Panc1 (cell line): ENCODE data around the gene ERC2. TPM values are rescaled to one million over a fixed set of nuclear protein-coding genes. Genes with fewer than 3 reads are reported as not detected.

Experiments used
- ATAC-seq: fragments of 200-7000 bp; cut with Tn5 transposase; 2 replicates; pipeline ENCODE4 v1.9.1; 2020; ENCODE audit warnings: mild to moderate bottlenecking, moderate library complexity
- BruUV-seq: library from RNA; stranded (reverse); fragments of 400-500 nt; replicated peaks from 2 replicates; lab custom pipeline; 2021; lab: Mats Ljungman, UMichigan
- CTCF ChIA-PET: fragments of 300-600 bp; sonication (Branson Sonifier 250); formaldehyde crosslinking; loops from one replicate; lab custom pipeline; 2022; ENCODE audit warnings: antibody characterized with exemption; lab: Charles Lee
- POLR2A ChIA-PET: fragments of 300-600 bp; sonication (Branson Sonifier 250); formaldehyde crosslinking; loops from one replicate; lab custom pipeline; 2022; ENCODE audit warnings: antibody characterized with exemption; lab: Charles Lee
- DNase-seq: peaks from one replicate; pipeline ENCODE4 v3.0.0-alpha.2; 2010; ENCODE audit warnings: low read depth, low spot score
- H3K27ac ChIP-seq: 2 replicates; pipeline ENCODE4 v1.5.1; 2011; ENCODE audit warnings: mild to moderate bottlenecking, low read length, inconsistent platforms
- H3K27me3 ChIP-seq: fragments of 200-500 bp; sonication (Bioruptor generic); 2 replicates; pipeline ENCODE4 v1.6.0; 2014; ENCODE audit warnings: low read length, inconsistent platforms; ENCODE audit not compliant: control insufficient read depth, insufficient read depth
- H3K36me3 ChIP-seq: fragments of 200-500 bp; sonication (Bioruptor generic); 2 replicates; pipeline ENCODE4 v1.5.1; 2014; ENCODE audit warnings: inconsistent platforms, mild to moderate bottlenecking, low read length, moderate library complexity; ENCODE audit not compliant: control insufficient read depth, insufficient read depth
- H3K4me1 ChIP-seq: 2 replicates; pipeline ENCODE4 v1.5.1; 2011; ENCODE audit warnings: inconsistent platforms, mild to moderate bottlenecking, low read length, moderate library complexity; ENCODE audit not compliant: control insufficient read depth, insufficient read depth
- H3K4me3 ChIP-seq, 2 experiments: 2 replicates each; pipeline ENCODE4 v1.5.1; 2011 to 2012; ENCODE audit warnings: low read depth in 2 of 2, low read length in 2 of 2, mild to moderate bottlenecking in 2 of 2, inconsistent platforms in 1 of 2, moderate library complexity in 1 of 2
- H3K9me3 ChIP-seq: fragments of 200-500 bp; sonication (Bioruptor generic); 2 replicates; pipeline ENCODE4 v1.5.1; 2014; ENCODE audit warnings: low read depth, mild to moderate bottlenecking, inconsistent platforms, low read length, moderate library complexity; ENCODE audit not compliant: control insufficient read depth, insufficient read depth
- CTCF ChIP-seq: fragments of 450-650 bp; IDR thresholded peaks from 2 replicates; pipeline ENCODE4 v1.5.1; 2017; ENCODE audit warnings: mild to moderate bottlenecking
- POLR2AphosphoS5 ChIP-seq: IDR thresholded peaks from 2 replicates; pipeline ENCODE4 v1.6.1; 2012; ENCODE audit warnings: mild to moderate bottlenecking, low read depth, low read length, moderate library complexity
- REST ChIP-seq, 2 experiments: IDR thresholded peaks; 2 replicates each; pipeline ENCODE4 v1.6.1; 2011 to 2012; ENCODE audit warnings: low read depth in 2 of 2, control low read depth in 1 of 2, low read length in 1 of 2, mild to moderate bottlenecking in 1 of 2, moderate library complexity in 1 of 2; ENCODE audit not compliant: insufficient read depth in 1 of 2
- SIN3A ChIP-seq: IDR thresholded peaks from 2 replicates; pipeline ENCODE4 v1.6.1; 2012; ENCODE audit warnings: low read depth, mild to moderate bottlenecking, low read length, moderate library complexity, borderline replicate concordance; ENCODE audit not compliant: insufficient read depth
- TCF7L2 ChIP-seq: IDR thresholded peaks from 2 replicates; pipeline ENCODE4 v1.6.1; 2011; ENCODE audit warnings: mild to moderate bottlenecking, low read depth, low read length, inconsistent platforms
- in situ Hi-C: cut with HindIII; loops from 2 replicates; pipeline ENCODE4 v1.10.0; 2016; ENCODE audit warnings: low sequenced_read_pairs, low pct_unique_long_range_greater_than_20kb
- intact Hi-C: fragments of 100-400 bp; cut with micrococcal nuclease; formaldehyde crosslinking; loops from one replicate; pipeline ENCODE4 v1.10.0; 2022; ENCODE audit not compliant: unreplicated experiment
- total RNA-seq: library from RNA; stranded (reverse); gene quantifications from one replicate; pipeline ENCODE4 v1.2.1, GENCODE V29; 2021; ENCODE audit not compliant: unreplicated experiment

Gene ERC2
- total RNA-seq, 1 experiment from 2014 or later: 0.33 TPM

- ChIA-PET POLR2A (no interaction called here), CTCF (no interaction called here)
- intact Hi-C loops: no loop called here
- Histone ChIP-seq H3K27ac (no peak overlapping the region), H3K9me3 (no peaks in the 10 kb centered on the region), H3K4me1 (no peaks in the 10 kb centered on the region), H3K4me3 (no peak overlapping the region), H3K36me3 (no peaks in the 10 kb centered on the region), H3K27me3 (no peaks in the 10 kb centered on the region)
- no peak for ATAC-seq
- no peak for DNase-seq
- TF ChIP-seq TCF7L2 (no peak), REST (IDR thresholded peaks at IDR 0.05; ENCODE audit: insufficient read depth in 1 of 2, low read depth in 2 of 2, low read length in 1 of 2) (no peak), SIN3A (no peak), CTCF (no peak), POLR2AphosphoS5 (no peak)
- BruUV-seq: no TSS peak
- in situ Hi-C loops: no loop called here
Observed at GRCh38 chr3:55779543-55779942, 688.7 kb downstream of the ERC2 start.

- Histone ChIP-seq H3K4me1 (no peaks in the 10 kb centered on the region), H3K4me3 (no peak overlapping the region), H3K27me3 (no peaks in the 10 kb centered on the region), H3K27ac (no peak overlapping the region), H3K9me3 (no peaks in the 10 kb centered on the region), H3K36me3 (no peaks in the 10 kb centered on the region)
- ATAC-seq: no peak
- CTCF ChIA-PET: no interaction called here
- in situ Hi-C loops: no loop called here
- intact Hi-C loops: no loop called here
- no TSS peak for BruUV-seq
- DNase-seq: no peak
- POLR2A ChIA-PET: no interaction called here
- no peak for TF ChIP-seq TCF7L2
Observed at GRCh38 chr3:55775366-55776154, 692.7 kb downstream of the ERC2 start.

- TF ChIP-seq CTCF (no peak), POLR2AphosphoS5 (no peak), REST (IDR thresholded peaks at IDR 0.05; ENCODE audit: insufficient read depth in 1 of 2, low read depth in 2 of 2, low read length in 1 of 2) (no peak), SIN3A (no peak), TCF7L2 (no peak)
- no peak overlapping the region for H3K4me3 ChIP-seq
- no peak overlapping the region for H3K27ac ChIP-seq
- H3K27me3 ChIP-seq: no peaks in the 10 kb centered on the region
- no peaks in the 10 kb centered on the region for H3K9me3 ChIP-seq
- intact Hi-C loops: no loop called here
- H3K36me3 ChIP-seq: no peaks in the 10 kb centered on the region
- DNase-seq (no peak), ATAC-seq (no peak)
- CTCF ChIA-PET: no interaction called here
- POLR2A ChIA-PET: interaction anchor here (0.6 kb wide), 1 partner anchor 176 kb away, joined by 4 read pairs; no protein-coding TSS in a partner anchor
- no peaks in the 10 kb centered on the region for H3K4me1 ChIP-seq
- in situ Hi-C loops: no loop called here
- no TSS peak for BruUV-seq
Observed at GRCh38 chr3:55774856-55775255, 693.4 kb downstream of the ERC2 start.
